Testis (tissue), 3 donors: ENCODE results near the gene DNAJB8. TPM values are rescaled to one million over a fixed set of nuclear protein-coding genes. Genes with fewer than 3 reads are reported as not detected.
A peak's percentile ranks its signal among the peaks of the same experiment; 100 is the strongest.

Source experiments
- DNase-seq: peaks from one replicate; pipeline ENCODE4 v3.0.0-alpha.2; 2019
- H3K27ac ChIP-seq, 2 donors: fragments of 200-600 bp; sonication (generic); one replicate each; pipeline ENCODE4 v1.5.1; 2019
- H3K27me3 ChIP-seq: fragments of 200-600 bp; sonication (generic); one replicate; pipeline ENCODE4 v1.5.1; 2019
- H3K36me3 ChIP-seq: fragments of 200-600 bp; sonication (generic); one replicate; pipeline ENCODE4 v1.5.1; 2017; ENCODE audit warnings: low read depth; ENCODE audit errors: missing control alignments
- H3K4me1 ChIP-seq: fragments of 200-600 bp; sonication (generic); one replicate; pipeline ENCODE4 v1.5.1; 2019
- H3K4me3 ChIP-seq, 2 donors: fragments of 200-600 bp; sonication (generic); one replicate each; pipeline ENCODE4 v1.5.1; 2017 to 2019
- H3K9me3 ChIP-seq: fragments of 200-600 bp; sonication (generic); one replicate; pipeline ENCODE4 v1.5.1; 2017
- POLR2A ChIP-seq: fragments of 450-650 bp; IDR thresholded peaks from one replicate; pipeline ENCODE4 v1.6.1; 2017; ENCODE audit warnings: antibody characterized with exemption, mild to moderate bottlenecking, moderate library complexity
- WGBS, 2 donors: methylation state at CpG; one replicate each; pipeline ENCODE4 v1.1.5; 2018; 5-methylcytosine and 5-hydroxymethylcytosine counted together
- intact Hi-C: fragments of 100-400 bp; cut with DNase I; formaldehyde crosslinking; loops from one replicate; pipeline ENCODE4 v1.15.1; 2023; ENCODE audit warnings: low total_unique reads
- polyA plus RNA-seq: library from polyadenylated mRNA; stranded (reverse); fragments of 350-450 nt; fragmentation: Illumina TruSeq; extraction: RNeasy Lipid Tissue Mini Kit (QIAGEN cat#74804); gene quantifications from one replicate; pipeline ENCODE4 v1.2.3, GENCODE V29; 2014; ENCODE audit warnings: low read depth, low replicate concordance; ENCODE audit not compliant: insufficient read depth
- total RNA-seq, 2 donors: library from RNA; depleted of rRNA; stranded (reverse); fragments of >200 nt; gene quantifications; one replicate each; pipeline ENCODE4 v1.2.3, GENCODE V29; 2016
- TF ChIP-seq, protein P1 (sequence below), 3 experiments: fragments of 450-650 bp in 2 of 3; fragments of 200-600 bp in 1 of 3; sonication (generic) in 1 of 3; IDR thresholded peaks; one replicate each; pipeline ENCODE4 v1.5.1; 2016 to 2019; ENCODE audit warnings: antibody characterized with exemption in 3 of 3, mild to moderate bottlenecking in 2 of 3, moderate library complexity in 1 of 3

Gene DNAJB8
- total and polyA plus RNA-seq, 3 donors from 2014 or later: 18.3 to 75.0 (median 46.0) TPM

DNA sequence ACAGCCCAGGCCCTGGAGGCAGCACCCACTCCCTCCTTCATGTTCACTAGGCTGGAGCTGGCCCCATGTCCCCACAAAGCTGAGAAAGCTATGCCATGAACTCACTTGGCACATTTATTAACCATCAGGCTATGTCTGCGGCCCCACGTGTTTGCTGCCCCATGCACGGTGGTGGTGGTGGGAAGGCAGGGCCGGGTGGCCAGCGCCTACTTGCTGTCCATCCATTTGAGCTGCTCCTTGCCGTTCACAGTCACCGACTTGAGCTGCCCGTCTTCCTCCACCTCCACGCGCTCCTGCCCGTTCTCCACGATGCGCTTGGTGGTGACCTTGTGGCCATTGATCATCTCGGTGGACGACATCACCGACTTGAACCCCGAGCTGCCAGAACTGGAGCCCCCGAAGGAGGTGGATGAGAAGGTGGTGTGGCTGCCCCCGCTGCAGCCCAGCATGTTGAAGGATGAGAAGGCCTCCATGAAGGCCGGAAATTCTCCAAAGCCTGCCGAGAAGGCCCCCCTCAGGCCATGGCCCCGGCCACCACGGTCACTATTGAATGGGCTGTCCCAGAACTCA lies 4.3 kb downstream of the DNAJB8 start:
- DNase-seq: no peak
- no peak for TF ChIP-seq POLR2A
- TF ChIP-seq, protein P1, sequence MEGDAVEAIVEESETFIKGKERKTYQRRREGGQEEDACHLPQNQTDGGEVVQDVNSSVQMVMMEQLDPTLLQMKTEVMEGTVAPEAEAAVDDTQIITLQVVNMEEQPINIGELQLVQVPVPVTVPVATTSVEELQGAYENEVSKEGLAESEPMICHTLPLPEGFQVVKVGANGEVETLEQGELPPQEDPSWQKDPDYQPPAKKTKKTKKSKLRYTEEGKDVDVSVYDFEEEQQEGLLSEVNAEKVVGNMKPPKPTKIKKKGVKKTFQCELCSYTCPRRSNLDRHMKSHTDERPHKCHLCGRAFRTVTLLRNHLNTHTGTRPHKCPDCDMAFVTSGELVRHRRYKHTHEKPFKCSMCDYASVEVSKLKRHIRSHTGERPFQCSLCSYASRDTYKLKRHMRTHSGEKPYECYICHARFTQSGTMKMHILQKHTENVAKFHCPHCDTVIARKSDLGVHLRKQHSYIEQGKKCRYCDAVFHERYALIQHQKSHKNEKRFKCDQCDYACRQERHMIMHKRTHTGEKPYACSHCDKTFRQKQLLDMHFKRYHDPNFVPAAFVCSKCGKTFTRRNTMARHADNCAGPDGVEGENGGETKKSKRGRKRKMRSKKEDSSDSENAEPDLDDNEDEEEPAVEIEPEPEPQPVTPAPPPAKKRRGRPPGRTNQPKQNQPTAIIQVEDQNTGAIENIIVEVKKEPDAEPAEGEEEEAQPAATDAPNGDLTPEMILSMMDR (IDR thresholded peaks at IDR 0.05): no peak
- Histone ChIP-seq H3K4me3 (no peak overlapping the region), H3K4me1 (no peaks in the 10 kb centered on the region), H3K9me3 (no peaks in the 10 kb centered on the region), H3K27ac (no peak overlapping the region), H3K36me3 (no peaks in the 10 kb centered on the region), H3K27me3 (no peaks in the 10 kb centered on the region)
- 94 to 97% methylated on average over 22 to 23 of the region's 23 CpGs for WGBS, 2 donors
- intact Hi-C loops: no loop called here

DNA sequence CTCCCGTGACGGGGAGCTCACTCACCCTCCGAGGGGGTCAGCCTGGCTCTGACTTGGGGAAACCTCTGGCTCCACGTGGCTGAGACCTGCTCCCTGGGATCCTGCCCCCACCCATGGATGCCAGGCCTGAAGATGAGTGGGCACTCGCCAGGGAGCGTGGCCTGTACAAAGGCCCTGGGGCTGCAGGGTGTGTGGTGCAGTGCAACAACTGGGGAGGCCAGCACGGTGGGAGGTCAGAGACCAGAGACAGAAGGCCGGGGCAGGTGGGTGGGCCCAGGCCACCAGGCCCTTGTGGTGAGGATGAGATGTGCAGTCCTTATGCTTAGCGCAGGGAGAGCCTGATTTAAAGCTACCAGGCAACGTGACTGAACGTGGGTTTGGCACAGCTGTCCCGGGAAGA lies 5.0 kb downstream of the DNAJB8 start:
- Histone ChIP-seq H3K4me1 (no peaks in the 10 kb centered on the region), H3K9me3 (no peaks in the 10 kb centered on the region), H3K27me3 (no peaks in the 10 kb centered on the region), H3K36me3 (no peaks in the 10 kb centered on the region), H3K4me3 (no peak overlapping the region), H3K27ac (no peak overlapping the region)
- intact Hi-C loops: no loop called here
- TF ChIP-seq POLR2A: no peak
- TF ChIP-seq, protein P1 (IDR thresholded peaks at IDR 0.05): no peak
- DNase-seq: no peak
- 91 to 94% methylated on average over 9 to 12 of the region's 12 CpGs for WGBS, 2 donors

DNA sequence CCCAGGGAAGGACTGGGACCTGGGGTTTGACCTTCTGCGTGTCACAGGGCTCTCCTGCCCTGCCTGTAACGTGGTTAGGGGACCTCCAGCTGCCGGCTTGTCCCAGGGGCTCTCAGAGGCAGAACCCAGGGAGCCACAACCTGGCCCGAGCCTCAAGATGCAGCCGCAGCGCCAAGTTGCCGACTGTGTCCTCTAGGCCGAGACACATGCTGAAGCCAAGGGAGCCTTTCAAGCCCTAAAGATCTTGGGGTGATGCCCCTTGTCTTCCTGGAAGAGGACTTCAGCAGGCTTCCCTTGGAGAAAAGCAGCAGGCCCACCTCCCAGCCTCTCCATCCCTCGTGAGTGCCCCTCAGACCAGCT lies 7.2 kb downstream of the DNAJB8 start:
- 86 to 94% methylated on average over 7 to 9 of the region's 9 CpGs for WGBS, 2 donors
- Histone ChIP-seq H3K27ac (no peak overlapping the region), H3K4me3 (no peak overlapping the region), H3K36me3 (no peaks in the 10 kb centered on the region), H3K27me3 (no peaks in the 10 kb centered on the region), H3K4me1 (no peaks in the 10 kb centered on the region), H3K9me3 (no peaks in the 10 kb centered on the region)
- no peak for DNase-seq
- no peak for TF ChIP-seq POLR2A
- TF ChIP-seq, protein P1 (IDR thresholded peaks at IDR 0.05): no peak
- intact Hi-C loops: no loop called here

DNA sequence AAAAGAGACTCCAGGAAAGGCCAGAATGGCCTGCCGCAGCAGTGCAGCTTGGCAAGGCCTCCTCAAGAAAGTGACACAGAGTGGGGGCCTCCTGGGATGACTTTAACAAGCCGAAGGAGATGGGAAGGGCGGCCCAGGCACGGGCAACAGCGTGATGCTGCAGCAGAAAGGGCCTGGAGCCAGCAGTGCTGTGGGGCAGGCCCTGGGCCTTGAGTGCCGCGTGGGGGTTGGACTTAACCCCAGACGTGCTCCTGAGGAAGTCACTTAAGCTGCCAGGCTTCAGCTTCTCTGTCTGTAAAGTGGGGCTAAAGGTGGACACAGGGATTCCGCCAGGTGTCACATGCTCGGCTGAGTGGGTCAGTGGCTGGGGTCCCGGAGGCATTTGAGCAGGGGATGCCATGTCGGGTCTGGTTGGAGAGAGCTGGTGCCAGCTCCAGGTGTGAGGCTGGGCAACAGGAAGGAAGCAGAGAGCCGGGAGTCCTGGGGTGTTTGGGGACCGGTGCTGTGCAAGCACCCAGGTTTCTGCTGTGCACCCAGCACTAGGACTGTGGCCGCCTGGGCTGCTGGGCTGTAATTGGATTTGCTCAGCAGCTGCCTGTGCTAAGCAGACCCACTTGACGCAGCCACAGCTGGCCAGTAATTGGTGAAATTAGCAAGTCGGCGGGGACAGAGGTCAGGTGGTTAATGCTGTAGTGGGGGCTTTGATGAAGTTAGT lies 7.8 kb downstream of the DNAJB8 start:
- Histone ChIP-seq H3K4me3 (no peak overlapping the region), H3K27me3 (no peaks in the 10 kb centered on the region), H3K36me3 (no peaks in the 10 kb centered on the region), H3K4me1 (no peaks in the 10 kb centered on the region), H3K9me3 (no peaks in the 10 kb centered on the region), H3K27ac (no peak overlapping the region)
- 75 to 78% methylated on average over 18 of the region's 18 CpGs for WGBS, 2 donors
- DNase-seq: peak; percentile 32
- intact Hi-C loops: no loop called here
- TF ChIP-seq, protein P1 (IDR thresholded peaks at IDR 0.05): no peak

DNA sequence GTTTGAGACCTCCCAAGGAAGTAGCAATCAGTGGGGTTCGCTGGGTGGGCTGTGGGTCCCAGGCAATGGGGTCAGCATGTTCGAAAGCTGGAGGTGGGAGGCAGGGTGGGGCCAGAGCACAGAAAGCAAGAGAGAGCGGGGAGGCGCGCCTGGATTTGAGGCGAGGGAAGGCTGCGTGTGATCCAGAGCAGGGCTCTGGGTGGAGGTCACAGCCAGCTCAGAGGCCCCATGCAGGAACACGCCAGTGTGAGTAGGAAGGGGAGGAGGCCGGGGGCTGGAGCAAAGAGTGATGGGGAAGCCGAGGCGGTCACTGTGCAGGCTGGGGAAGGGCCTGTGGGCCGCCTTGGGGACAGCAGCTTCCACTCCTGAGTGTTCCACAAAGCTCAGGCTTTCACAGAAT lies 8.8 kb downstream of the DNAJB8 start:
- H3K36me3 ChIP-seq: no peaks in the 10 kb centered on the region
- DNase-seq: no peak
- no peaks in the 10 kb centered on the region for H3K4me1 ChIP-seq
- no peaks in the 10 kb centered on the region for H3K9me3 ChIP-seq
- no peak for TF ChIP-seq POLR2A
- TF ChIP-seq, protein P1 (IDR thresholded peaks at IDR 0.05): no peak
- H3K4me3 ChIP-seq: no peak overlapping the region
- WGBS, 2 donors: 81 to 96% methylated on average over 12 of the region's 12 CpGs
- intact Hi-C loops: no loop called here
- no peaks in the 10 kb centered on the region for H3K27me3 ChIP-seq
- no peak overlapping the region for H3K27ac ChIP-seq
